Neural cell (in vitro differentiated cells): Measurements from ENCODE around the gene KRTCAP2.

Source experiments
- MXI1 ChIP-seq: fragments of 450-650 bp; conservative IDR thresholded peaks from 2 replicates; pipeline ENCODE4 v1.6.1; 2014; ENCODE audit warnings: antibody characterized with exemption, mild to moderate bottlenecking; ENCODE audit not compliant: poor library complexity, severe bottlenecking
- SMC3 ChIP-seq: fragments of 450-650 bp; conservative IDR thresholded peaks from 2 replicates; pipeline ENCODE4 v1.6.1; 2014; ENCODE audit warnings: antibody characterized with exemption, mild to moderate bottlenecking, moderate library complexity; ENCODE audit not compliant: poor library complexity
- TAF1 ChIP-seq: IDR thresholded peaks from 2 replicates; pipeline ENCODE4 v1.6.1; 2012; ENCODE audit warnings: low read depth
- TF ChIP-seq, protein P1 (sequence below): fragments of 450-650 bp; IDR thresholded peaks from 2 replicates; pipeline ENCODE4 v1.5.1; 2014; ENCODE audit warnings: antibody characterized with exemption, mild to moderate bottlenecking, moderate library complexity; ENCODE audit not compliant: poor library complexity, severe bottlenecking

DNA sequence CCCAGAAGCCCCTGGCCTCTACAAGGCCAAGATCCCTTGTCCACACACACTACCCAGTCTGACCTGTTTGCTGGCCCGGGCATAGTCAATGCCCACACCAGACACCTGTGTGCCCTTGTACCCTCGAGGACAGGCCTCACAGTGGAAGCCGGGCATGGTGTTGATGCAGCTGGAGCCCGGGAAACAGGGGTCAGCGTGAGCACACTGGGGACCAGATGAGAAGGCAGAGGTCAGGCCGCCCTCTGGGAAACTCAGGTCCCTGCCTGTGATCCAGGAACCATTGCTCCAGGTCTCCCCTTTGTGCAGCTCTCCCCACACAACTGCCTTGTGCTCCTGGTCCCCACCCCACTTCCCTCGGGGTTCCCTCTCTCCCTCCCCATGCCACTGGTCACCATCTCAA is 29.1 kb upstream of the KRTCAP2 start:
- TF ChIP-seq SMC3 (no peak), MXI1 (no peak), TAF1 (no peak)
- TF ChIP-seq, protein P1, sequence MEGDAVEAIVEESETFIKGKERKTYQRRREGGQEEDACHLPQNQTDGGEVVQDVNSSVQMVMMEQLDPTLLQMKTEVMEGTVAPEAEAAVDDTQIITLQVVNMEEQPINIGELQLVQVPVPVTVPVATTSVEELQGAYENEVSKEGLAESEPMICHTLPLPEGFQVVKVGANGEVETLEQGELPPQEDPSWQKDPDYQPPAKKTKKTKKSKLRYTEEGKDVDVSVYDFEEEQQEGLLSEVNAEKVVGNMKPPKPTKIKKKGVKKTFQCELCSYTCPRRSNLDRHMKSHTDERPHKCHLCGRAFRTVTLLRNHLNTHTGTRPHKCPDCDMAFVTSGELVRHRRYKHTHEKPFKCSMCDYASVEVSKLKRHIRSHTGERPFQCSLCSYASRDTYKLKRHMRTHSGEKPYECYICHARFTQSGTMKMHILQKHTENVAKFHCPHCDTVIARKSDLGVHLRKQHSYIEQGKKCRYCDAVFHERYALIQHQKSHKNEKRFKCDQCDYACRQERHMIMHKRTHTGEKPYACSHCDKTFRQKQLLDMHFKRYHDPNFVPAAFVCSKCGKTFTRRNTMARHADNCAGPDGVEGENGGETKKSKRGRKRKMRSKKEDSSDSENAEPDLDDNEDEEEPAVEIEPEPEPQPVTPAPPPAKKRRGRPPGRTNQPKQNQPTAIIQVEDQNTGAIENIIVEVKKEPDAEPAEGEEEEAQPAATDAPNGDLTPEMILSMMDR = no peak
